Measurements from ENCODE around the gene WIZ.

- TF ChIP-seq CTCF (IDR thresholded peaks at IDR 0.05) (no peak), POLR2A (IDR thresholded peaks at IDR 0.05) (no peak)
Measured at GRCh38 chr19:15448778-15449619, 757 bp downstream of the WIZ start.
